CD4-positive, alpha-beta T cell treated with Interleukin-4 for 1 hour (primary cell): Measurements from ENCODE around the gene NHLRC3.
A peak's percentile ranks its signal among the peaks of the same experiment; 100 is the strongest.
"Not testable (repeated sequence)": the region's sequence is repeated elsewhere in the genome, so short reads cannot be mapped to it uniquely, and the experiment has no call there.

Source experiments
- DNase-seq, 2 donors: peaks; one replicate each; pipeline ENCODE4 v3.0.0-alpha.2; 2020 to 2022

NHLRC3 gene, protein sequence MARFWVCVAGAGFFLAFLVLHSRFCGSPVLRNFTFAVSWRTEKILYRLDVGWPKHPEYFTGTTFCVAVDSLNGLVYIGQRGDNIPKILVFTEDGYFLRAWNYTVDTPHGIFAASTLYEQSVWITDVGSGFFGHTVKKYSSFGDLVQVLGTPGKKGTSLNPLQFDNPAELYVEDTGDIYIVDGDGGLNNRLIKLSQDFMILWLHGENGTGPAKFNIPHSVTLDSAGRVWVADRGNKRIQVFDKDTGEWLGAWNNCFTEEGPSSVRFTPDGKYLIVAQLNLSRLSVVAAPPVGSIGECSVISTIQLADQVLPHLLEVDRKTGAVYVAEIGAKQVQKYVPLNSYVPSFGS

DNA sequence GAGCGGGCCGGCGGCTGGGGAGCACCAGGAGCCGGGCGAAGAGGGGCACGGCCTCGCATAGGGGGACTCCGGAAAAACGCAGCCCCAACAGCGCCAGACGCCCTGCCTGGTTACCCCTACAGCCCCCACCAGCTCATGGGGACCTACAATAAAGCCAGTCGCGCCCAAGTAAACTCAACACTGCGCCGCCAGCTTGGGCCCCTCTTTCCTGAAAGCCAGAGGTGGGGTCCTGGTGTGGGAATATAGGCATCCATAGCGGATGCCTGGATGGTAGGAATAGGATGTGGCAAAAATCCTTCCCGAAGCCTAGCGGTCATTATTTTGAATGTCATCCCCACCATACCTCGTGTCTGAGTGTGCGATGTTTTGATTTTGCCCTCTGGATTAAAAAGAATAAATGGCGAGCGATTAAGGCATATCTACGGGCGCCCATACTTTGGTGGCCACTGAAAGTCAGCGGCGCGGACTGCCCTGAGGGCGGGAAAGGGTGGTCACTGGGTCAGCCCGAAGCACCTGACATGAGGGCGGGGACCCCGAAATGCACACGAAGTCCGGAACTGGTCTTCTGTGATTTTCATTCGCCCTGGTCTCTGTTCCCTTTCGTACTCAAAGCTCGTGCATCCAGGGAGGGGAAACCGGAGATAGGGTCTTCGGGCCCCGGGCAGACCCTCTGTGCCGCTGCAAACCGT, at the start of gene NHLRC3, which contains the start of gene PROSER1:
Gene NHLRC3, plus strand, starts transcription at position 577 of the 689 bp plus-strand sequence. CDS start 184 bp downstream, outside the sequence.
Gene PROSER1, minus strand, starts transcription at position 210 of the 689 bp plus-strand sequence. CDS start 847 bp downstream, outside the sequence.
- DNase-seq = peak; percentile 90

GRCh38 chr13:38990693-38991092, 47.6 kb upstream of the NHLRC3 start, which contains the start of gene STOML3:
Gene STOML3 (minus strand): TSS chr13:38990831. CDS start chr13:38990721, 110 bp downstream.
- DNase-seq = no peak

DNA sequence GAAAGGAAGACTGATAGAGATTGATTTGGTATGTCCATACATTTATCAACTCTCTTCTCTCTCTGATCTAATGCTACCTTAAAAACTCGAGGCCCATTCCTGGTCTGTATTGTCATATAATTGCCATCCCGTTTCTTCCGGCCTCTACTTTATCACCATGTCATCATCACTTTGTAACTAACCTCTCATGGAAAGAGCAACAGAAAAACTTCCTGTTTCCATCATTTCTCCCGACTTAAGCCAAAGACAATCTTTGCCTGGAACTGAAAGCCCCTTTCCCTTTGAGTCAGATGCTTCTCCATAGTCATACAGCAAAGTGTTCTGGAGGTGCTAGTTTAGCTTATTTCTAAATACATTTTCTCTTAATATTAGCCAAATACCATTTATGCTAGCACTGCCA, 44.9 kb upstream of the NHLRC3 start:
- no peak for DNase-seq

DNA sequence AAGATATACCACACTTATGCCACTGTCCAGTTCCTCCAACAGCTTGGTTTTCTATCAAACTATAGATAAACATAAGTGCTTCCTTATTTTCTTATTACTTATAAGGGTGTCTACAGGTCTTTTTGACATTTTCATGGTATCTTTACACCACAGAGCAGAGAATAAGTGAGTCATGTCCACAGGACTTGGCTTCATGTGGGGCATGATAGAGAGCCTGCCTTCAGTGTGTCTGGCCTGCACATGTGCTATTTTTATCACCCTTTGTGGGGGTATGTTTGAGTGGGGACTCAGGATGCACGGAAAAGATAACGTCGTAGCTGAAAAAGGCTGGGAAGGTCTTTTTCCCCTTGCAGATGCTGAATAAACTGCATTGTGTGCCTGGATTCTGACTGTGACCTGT, 39.5 kb upstream of the NHLRC3 start:
- no peak for DNase-seq

DNA sequence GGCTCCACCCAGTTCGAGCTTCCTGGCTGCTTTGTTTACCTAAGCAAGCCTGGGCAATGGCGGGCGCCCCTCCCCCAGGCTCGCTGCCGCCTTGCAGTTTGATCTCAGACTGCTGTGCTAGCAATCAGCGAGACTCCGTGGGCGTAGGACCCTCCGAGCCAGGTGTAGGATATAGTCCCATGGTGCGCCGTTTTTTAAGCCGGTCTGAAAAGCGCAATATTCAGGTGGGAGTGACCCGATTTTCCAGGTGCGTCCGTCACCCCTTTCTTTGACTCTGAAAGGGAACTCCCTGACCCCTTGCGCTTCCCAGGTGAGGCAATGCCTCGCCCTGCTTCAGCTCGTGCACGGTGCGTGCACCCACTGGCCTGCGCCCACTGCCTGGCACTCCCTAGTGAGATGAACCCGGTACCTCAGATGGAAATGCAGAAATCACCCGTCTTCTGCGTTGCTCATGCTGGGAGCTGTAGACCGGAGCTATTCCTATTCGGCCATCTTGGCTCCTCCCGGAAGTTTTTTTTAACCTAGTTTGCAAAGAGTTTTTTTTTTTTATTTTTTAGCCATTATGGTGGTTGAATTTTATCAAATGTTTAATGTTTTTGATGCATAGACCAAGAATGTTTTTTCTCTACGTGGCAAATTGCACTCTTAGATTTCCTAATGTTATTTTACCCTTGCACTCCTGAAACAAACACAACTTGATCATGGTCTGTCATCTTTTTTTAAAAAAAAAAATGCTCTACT, 31.7 kb upstream of the NHLRC3 start:
- not testable (repeated sequence) for DNase-seq

GRCh38 chr13:39012608-39013007, 25.6 kb upstream of the NHLRC3 start:
- DNase-seq = no peak

DNA sequence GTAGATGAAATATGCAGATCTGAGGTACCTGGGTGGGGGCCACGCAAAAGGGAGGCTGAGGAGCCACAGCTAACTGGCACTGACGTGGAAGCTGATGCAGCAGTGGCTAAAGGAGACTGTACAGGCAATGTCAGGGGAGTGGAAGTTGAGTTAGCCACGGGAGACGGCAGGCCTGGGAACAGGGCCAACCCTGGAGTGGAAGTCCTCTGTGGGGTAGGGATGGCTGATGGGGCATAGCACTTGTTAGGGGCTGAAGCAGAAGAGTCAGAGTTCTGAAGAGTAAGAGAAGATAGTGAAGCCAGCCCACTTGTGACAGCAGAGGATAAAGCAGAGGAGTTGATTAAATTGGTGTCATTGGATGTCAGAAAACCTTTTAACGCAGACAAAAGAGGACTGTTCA, 24.8 kb upstream of the NHLRC3 start:
- DNase-seq = no peak

DNA sequence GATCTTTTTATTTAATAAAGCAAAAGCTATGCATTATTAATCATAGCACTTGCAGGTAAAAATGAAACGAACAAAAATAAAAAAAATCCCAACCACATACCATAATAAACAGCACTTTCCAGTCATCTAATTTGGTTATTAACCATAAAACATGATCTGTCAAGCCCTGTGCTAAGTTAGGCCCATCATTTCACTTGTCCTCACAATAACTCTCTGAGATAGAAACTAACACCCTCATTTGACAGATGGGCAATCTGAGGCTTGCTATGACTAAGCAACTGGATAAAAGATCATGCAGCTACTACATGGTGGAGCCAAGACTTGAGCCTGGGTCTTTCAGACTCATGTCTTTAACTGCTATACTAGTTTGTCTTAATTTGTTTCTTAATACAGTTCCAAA, 22.2 kb upstream of the NHLRC3 start:
- no peak for DNase-seq

DNA sequence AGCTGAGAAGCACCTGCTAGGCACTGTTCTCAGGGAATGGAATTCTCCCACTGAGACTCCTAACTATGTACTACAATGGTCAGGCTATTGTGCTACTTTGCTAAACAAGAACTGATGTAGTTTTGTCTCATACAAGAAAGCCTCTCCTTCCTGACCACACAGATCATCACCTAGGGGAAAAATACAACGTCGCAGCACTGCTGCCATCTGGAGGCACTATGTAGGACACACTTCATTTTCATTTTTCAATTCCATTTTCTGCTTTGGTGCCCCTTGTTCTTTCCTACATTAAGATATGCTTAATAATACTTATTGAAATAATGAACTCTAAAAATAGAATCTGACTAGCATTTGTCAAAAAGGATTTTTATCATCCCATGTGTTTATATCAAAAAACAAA, 21.5 kb upstream of the NHLRC3 start:
- DNase-seq = peak in 1 of 2 donors; percentile 24

DNA sequence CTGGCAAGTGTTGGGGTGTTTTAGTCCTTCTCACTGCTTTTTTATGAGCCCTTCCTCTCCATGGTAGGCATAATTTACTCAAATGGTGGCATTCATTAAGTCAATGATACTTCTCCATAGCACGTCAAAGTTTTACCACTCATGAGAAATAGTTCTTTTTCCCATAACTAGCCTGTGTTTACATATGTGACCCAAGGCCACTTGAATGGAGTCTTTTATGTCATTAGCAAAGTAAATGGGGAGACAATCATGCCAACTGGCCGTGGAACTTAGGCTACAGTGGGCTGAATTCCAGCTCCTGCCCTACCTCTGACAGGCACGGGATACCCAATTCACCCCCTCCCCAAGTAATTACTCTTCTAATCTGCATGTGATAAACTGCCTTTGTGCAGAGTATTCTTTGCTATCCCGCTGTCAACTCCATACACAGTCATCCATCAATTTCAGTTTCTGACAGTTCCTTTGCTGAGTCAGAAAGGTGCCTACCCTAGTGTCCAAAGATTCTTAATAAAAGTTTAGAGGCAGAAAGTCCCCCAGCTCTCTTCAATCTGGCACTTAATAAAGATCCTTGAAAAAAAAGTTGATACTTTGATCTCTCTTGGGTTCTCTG, 17.3 kb upstream of the NHLRC3 start:
- DNase-seq = no peak

DNA sequence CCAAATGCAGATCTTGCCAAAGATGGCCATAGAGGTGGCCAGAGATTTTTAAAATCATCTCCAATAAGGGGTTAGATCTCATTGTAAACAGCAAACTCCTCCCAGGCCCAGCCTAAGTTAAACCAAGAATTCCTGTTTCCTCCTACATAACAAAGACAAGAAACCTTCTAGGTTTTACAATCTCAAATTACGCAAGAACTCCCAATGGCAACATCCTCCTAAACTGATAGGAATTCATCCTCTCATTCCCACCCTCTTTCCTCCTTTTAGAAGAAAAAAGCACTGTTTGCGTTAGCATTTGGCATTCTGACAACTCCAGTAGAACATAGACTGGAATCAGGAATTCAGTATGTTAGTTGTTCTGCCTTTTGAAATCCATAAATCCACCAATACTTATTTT, 14.9 kb upstream of the NHLRC3 start:
- no peak for DNase-seq

DNA sequence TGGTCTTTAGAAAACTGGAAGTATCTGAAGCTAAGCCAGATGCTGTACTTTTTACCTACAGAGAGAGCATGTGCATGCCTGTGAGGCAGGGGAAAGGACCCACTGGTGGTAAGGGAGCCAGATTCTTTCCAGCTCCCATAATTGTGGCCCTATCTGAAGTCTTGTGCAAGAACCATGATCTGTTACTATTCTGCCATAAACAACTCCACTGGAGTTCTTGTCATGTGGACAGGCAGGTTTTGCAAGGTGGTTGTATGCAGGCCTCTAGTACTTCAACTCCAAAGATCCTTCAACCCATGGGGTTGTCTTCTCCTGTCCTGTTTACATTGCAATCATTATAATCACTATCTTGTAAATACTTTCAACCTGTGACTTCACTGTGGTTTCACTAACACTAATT, 14.5 kb upstream of the NHLRC3 start:
- DNase-seq = no peak

DNA sequence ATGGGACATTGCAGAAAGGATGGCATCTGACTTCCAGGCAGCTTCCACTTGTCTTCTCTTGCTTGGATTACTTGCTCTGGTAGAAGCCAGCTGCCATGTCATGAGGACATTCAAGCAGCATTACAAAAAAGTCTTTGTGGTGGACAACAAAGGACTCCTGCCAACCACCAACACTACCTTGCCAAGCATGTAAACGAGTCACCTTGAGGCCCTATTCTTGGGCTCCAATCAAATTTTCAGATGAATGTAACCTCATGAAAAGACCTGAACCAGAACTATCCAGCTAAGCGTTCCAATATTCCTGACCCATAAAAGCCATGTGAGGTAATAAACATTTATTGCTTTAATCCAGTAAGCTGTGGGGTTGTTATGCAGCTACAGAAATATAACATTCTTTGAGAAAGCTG, 12.8 kb upstream of the NHLRC3 start:
- DNase-seq = no peak

DNA sequence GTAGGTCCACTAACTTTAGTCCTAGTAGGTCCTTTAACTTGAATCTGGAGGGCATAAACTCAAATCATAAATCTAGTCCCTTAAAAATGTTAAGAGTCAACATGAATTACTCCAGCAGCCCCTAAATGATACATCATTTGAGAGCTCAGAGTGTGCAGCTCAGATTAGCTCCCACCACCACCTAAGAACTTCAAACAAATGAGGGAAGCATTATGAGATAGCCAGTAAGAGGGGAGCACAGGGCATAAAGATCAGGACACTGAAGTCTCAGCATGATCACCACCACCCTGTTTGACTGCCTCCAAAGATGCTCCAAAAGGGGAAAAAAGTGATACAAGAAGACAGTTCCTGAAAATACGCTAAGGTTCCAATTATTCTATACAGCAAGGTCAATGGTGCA, 6.1 kb upstream of the NHLRC3 start:
- DNase-seq = no peak

GRCh38 chr13:39034085-39034484, 4.2 kb upstream of the NHLRC3 start:
- DNase-seq = no peak

GRCh38 chr13:39035204-39035603, 3.1 kb upstream of the NHLRC3 start:
- no peak for DNase-seq

DNA sequence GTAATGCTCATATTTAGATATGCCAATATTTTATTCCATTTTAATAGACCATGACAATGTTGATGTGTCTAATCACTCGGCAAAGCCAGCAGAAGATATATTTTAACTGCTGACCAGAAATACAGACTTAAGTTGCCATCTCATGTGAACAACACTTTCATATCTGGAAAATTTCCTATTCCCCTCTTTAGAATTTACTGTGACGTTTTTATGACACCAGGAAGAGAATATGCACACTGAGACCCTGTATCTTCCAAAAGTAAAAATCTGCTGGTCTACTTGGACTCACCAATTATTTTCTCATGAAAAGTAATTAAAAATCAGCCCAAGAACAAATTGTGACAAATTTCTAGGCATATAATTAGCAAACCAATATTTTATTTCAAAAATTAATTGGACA, 2.5 kb upstream of the NHLRC3 start:
- no peak for DNase-seq

- peak; percentile 34 to 40 for DNase-seq
Observed at GRCh38 chr13:39036212-39036611, 2.0 kb upstream of the NHLRC3 start.

DNA sequence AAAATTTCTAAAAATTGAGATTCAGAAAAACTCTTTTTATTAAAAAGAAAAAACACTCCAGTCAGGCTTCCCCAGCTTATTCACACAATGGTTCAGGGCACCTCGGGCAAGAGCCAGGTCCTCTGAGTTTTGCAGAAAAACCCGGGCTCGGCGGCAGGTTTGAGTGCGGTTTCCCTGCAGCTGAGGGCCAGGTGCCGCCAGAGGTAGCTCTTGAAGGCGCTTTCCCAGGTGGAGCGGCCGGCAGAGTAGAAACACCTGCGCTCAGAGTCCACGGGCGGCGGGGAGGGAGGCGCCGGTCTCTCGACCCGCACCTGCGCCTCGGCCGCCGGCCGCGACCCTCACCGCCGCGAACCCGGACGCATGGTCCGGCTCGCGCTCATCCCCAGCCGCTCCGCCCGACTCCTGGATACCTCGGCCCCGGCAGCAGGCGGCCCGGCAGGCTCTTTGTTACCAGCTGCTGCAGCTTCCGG, 811 bp upstream of the NHLRC3 start:
- peak in 1 of 2 donors; percentile 33 for DNase-seq

DNA sequence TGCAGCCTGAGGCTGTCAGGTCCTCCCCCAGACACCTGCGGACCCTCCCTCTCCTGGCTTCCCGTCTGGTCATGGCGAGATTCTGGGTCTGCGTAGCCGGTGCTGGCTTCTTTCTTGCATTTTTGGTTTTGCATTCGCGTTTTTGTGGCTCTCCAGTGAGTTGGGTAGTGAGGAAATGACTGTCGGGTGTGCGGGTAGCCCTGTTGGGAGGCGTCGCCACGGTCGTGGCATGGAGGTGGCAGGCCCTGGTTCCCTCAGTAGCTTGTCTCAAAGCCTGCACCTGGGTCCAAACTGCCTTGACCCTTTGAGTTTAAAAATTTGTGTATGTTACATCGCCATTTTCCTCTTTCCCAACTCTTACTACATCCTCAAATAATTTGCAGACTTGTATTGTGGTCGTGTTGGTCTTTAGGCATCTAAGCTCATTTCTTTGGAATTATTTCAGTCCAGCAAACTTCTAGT, 344 bp downstream of the NHLRC3 start:
- peak in 1 of 2 donors; percentile 44 for DNase-seq

DNA sequence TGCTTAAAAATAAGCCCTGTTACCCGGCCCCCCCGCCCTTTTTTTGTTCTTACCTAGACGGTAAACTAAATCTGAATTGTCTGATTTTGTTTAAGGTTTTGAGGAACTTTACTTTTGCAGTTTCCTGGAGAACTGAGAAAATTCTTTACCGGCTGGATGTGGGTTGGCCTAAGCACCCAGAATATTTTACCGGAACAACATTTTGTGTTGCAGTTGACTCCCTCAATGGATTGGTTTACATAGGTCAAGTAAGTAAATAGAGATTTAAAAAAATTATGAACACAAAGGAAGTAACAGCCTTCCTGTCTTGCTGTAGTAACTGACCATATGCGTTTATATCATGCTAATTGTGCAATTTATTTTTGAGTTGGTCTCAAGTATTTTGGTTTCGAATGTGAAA, 785 bp downstream of the NHLRC3 start:
- peak in 1 of 2 donors; percentile 22 for DNase-seq

- DNase-seq = no peak
Observed at GRCh38 chr13:39040206-39040605, 1.9 kb downstream of the NHLRC3 start.

- DNase-seq = no peak
Observed at GRCh38 chr13:39044536-39044935, 6.3 kb downstream of the NHLRC3 start.
